MV-4-11 (cell line): ENCODE data around the gene SH3BP4.

Experiments
- DNase-seq: peaks from one replicate; lab custom pipeline; 2025; lab: John Stamatoyannopoulos, UW

Gene SH3BP4

DNA sequence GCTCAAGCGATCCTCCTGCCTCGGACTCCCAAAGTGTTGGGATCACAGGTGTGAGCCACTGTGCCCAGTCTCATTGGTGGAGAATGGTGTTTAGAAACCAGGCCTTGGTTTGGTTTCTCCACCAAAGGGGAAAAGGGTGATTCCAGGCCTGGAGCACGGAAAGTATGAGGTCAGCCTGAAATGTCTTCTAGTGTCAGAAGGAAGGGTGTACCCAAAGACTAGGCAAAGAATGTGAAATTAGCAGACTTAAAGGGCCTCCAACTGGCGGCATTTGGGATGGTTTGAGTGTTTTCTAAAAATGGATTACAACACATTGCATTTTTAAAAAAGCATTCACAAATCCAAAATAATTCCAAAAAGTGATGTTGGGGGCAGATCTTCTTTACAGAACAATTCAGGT lies 139.6 kb downstream of the SH3BP4 start:
- no peak for DNase-seq

DNA sequence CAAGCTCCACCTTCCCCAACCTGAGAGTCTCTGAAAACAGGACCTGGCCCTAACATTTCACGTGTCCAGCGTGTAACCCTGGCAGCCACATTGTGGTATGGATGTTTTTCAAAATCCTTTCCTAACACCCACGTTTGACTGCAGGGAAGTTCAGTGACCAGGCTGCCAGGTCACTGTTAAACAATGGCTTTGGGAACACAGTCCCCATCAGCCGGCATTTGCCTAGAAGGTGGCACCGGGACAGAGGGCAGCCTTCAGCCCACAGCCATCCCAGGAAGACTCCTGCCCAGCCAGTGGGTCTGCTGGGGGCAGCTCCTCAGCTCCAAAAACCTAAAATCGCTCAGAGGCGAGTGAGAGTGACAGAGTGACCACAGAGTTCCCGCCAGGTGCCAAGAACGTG lies 140.2 kb downstream of the SH3BP4 start:
- no peak for DNase-seq

DNA sequence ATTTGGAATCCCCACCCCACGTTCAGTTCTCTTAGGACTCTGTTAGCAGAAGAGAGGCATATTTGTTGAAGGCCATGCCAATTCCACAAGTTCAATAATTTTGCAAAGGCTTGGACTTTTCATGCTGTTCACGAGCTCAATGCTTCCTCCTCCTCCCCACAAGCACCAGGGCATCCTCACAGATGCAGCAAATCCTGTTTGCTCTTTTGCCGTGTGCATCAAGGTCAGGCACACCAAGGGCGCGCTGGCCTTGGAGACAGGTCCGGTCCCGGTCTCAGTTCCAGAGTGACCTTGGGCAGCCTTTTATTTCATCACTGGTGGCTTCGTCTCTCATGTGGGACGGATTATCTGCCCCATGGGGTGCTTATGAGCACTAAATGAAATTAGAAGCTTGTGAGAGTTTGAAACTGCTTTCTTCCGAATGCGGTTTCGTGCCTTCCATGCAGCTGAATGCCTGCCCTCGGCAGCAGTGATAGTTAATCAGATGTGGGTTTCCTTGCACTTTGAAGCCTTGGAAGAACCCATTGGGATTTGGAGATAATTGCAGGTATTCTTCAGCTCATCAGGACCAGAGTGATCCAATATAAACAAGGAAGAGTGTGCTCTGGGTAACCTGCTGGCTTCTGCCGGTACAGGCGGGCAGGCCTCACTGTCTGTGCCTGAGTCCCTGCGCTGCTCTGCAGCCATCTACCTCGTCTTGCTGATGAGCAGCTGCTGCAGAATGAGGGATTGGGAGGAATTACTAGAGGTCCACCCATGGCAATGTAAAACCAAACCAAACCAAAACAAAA lies 140.8 kb downstream of the SH3BP4 start:
- DNase-seq, result no peak

DNA sequence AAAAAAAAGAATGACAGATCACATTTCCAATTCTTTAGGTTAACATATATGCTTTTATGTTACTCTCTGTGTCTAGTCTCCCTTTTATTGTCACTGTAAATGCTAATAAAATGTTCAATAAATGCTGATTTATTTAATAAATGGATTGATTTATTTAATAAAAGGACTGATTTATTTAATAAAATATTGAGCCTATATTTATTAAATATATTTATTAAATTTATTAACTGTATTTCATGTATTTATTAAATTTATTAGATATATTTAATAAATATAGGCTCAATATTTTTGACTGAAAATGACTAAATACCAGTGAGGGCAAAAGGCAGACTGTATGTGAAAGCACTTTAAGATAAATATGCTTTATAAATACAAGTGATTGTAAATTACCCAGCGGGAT lies 142.6 kb downstream of the SH3BP4 start:
- DNase-seq, result no peak

DNA sequence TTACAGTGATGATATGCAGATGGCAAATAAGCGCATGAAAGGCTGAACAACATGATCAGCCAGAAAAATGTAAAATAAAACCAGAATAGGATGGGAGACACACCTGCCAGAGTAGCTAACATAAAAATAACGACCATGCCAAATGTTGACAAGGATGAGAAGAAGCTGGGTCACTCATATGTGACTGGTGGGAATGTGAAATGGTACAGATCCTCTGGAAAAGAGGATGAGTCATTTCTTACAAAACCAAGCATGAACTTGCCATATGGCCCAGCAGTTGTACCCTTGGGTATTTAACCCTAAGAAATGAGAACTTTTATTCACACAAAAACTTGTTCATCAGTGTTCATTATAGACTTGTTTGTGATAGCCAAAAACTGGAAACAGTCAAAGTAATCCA lies 143.8 kb downstream of the SH3BP4 start:
- DNase-seq, result no peak

DNA sequence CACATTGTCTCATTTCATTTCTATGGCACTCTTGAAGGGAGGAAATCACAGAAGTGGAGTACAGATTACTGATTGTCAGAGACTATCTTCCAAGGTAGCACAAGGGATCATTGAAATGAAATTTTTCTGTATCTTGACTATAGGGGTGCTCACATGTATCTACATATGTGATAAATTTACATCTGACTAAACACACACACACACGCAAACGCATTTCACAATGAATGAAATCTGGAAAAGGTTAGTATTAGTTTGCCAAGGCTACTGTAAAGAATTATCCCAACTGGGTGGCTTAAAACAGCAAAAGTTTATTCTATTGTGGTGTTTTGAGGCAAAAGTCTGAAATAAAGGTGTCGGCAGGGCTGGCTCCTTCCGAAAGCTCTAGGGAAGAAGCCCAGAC lies 144.6 kb downstream of the SH3BP4 start:
- DNase-seq, result no peak

DNA sequence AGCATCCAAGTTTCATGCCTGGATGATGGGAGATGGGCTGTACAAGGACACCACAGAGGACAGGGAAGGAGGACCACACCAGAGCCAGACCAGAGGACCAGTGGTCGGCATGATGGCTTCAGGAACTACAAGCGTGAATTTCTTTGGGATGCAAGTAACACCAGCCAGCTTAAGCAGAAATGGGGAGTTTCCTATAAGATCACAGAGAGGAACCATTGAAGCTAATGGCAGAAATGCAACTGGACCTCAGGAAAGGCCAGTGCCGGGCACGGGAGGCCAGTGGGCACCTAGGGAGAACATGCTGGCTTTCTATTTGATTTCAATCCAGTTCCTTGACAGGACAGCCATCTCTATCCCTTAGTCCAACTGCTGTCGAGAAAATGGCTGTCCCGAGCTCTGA lies 145.4 kb downstream of the SH3BP4 start:
- no peak for DNase-seq

DNA sequence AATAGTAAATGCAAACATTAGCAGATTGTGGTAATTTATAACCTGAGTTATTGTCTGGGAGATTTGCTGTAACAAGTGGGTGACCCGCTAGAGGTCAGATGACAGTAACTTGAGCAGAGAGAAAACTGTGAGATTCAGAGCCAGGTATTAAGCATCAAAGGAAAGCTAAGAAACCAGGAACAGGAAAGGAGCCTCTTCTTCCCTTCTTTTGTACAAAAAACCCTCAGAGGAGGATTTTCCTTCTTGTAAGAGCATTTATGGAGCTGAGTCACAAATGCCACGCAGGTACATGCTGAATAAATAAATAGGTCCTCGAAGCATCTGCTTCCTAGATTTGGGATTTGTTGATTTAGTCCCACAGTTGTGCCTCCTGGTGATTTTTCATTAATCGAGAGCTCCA lies 146.5 kb downstream of the SH3BP4 start:
- no peak for DNase-seq

DNA sequence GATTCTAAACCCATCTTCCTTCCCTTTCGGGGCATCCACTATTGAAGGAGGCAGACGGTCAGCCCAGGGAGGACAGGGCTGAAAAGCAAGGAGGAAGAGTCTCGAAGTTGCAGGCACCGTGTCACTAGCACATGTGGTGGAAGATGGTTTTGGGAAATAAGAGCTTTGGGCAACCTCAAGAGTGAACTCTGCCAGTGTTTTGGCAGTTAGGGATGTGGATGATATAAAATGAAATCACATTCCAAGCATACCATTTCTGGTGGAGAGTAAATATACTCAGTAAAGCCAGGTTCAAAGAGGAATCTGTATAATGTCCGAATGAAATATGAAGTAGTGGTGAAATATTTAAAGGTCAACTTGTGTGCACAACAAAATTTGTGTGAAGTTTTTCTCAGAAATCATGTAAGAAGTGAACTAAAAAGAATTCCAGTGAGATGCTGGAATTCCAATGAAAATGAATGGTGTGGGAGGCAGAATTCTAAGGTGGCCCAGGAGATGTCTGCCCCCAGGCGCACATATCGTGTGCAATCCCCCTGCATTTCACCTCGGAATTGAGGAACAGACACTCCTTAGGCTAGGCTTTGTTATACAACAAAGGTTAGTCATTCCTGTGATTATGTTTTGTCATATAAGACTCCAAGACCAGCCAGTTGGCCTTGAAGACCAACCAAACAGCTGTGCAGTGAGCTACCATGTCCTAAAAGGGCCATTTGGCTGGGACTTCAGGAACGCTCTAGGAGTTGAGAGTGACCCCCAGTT lies 147.1 kb downstream of the SH3BP4 start:
- DNase-seq, result no peak

DNA sequence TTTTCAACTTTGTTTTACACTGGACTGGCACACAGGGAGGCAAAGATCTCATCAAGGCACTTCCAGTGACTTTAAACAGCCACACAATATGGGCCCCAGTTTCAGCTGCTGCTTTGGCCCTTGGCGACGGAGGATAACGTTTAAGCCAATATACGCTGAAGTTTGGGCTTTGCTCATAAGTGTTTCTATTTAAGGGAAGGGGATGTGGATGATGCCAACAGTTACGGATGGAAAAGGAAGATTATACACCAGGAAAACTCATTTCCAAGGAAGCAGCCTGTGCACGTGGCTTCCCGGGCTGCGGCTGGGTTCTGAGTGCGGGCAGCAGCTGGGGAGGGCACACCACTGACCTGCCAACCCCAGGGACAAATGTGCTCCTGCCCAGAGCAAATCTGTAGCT lies 151.1 kb downstream of the SH3BP4 start:
- DNase-seq, result no peak
